Measurements from ENCODE around the gene HDAC4.

- no peak for TF ChIP-seq POLR2AphosphoS5 (IDR thresholded peaks at IDR 0.05; ENCODE audit: insufficient read depth in 1 of 2, low read depth in 1 of 2)
- TF ChIP-seq, protein P1, sequence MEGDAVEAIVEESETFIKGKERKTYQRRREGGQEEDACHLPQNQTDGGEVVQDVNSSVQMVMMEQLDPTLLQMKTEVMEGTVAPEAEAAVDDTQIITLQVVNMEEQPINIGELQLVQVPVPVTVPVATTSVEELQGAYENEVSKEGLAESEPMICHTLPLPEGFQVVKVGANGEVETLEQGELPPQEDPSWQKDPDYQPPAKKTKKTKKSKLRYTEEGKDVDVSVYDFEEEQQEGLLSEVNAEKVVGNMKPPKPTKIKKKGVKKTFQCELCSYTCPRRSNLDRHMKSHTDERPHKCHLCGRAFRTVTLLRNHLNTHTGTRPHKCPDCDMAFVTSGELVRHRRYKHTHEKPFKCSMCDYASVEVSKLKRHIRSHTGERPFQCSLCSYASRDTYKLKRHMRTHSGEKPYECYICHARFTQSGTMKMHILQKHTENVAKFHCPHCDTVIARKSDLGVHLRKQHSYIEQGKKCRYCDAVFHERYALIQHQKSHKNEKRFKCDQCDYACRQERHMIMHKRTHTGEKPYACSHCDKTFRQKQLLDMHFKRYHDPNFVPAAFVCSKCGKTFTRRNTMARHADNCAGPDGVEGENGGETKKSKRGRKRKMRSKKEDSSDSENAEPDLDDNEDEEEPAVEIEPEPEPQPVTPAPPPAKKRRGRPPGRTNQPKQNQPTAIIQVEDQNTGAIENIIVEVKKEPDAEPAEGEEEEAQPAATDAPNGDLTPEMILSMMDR (IDR thresholded peaks at IDR 0.05), result no peak
Measured at GRCh38 chr2:239291475-239292350, 109.1 kb downstream of the HDAC4 start.
